CD4-positive, alpha-beta T cell treated with Interleukin-6 at 100 ng/mL for 8 hours (primary cell): ENCODE measurements around the gene KCNH1.

ENCODE experiments used
- DNase-seq: peaks from one replicate; pipeline ENCODE4 v3.0.0-alpha.2; 2020; ENCODE audit warnings: mixed read lengths, low spot score

Gene KCNH1

DNA sequence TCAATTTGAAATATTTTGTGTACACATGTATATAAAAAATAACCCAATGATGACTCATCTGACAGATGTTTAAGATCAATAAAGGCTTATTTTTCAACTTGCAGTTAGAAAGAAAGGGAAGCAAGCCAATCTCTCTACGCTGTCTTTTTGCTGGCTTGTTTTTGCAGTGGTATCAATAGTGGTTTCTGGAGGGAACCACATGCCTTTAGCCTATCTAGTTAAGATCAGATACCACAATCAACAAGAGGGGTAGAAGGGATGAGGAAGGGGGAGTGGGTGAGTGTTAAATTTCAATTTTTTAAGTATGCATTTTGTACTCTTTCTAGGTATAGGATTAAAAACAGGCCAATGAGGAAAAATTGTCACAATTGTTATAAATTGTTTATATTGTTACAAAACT lies 276.2 kb downstream of the KCNH1 start:
- DNase-seq = no peak

DNA sequence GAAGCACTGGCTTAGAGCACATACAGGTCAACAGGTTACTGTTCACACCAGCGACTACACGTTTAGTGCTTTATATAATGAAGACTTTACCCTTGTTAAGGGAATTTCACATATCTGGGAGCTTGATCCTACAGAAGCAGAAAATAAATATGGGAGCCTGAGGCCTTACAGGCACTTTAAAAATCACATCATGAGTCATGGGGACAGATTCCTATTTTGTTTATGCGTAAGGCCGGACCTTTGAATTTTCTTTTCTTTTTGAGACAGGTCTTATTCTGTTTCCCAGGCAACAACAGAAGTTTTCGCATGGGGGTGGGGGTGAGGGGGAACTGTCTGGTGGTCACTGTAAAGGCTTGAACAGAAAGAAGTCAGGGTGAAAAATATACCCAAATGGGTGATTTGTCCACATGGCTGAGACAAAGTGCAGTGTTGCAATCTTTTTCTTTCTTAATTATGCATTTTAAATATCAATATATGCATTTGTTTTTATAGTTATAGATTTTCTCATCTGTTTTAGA lies 276.7 kb downstream of the KCNH1 start:
- no peak for DNase-seq

DNA sequence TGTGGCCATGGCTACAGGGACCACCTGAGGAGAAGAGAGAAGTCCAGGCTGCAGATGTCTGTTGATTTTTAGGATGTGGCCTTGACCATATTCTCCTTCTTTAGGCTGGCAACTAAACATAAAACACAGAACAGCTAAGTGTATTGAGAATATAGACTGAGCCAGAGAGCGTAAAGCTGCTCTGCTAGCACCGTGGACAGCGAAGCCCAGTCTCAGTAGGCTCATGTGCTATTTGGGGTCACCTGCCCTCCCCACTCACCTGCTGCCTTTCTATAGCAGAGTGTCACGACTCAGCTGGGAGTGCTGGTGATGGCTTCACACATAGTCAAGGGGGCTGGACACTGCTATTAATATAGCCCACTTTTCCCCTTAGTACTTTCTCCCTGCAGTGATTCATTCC lies 278.5 kb downstream of the KCNH1 start:
- no peak for DNase-seq

DNA sequence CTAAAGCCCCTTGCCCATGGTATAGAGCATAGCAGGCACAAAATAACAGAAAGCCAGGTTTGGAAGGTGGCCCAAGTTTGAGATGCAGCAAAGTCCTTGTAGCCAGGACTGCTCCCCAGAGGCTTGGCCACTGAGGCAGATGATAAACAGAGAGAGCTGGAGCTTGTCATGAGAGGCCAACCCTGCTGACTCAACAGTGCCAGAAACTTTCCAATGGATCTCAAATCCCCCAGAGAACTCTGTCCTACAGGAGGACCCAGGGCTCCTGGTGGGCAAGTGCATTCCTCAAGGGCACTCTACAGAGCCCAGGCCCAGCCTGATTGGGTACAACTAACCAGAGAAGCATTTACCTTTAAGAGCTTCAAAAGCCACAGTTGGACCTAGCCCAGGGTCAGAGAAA lies 280.7 kb downstream of the KCNH1 start:
- no peak for DNase-seq

DNA sequence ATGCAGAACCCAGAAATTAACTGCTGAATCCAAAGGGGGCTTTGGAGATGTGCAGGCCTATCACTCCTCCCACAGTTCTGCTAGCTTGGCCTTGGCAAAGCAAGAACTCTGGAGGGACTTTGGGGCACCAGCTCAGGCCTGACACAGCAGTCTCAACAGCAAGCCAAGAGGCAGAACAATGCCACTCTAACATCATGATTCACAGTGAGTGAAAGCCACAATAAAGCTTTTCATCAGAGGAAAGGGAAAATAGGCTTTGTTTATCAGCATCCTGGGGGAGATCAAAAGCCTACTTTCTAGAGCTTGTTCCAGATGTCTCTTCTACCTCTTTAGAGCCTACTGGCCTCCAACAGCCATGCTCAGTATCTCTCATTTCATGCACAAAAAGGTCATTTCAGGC lies 283.4 kb downstream of the KCNH1 start:
- no peak for DNase-seq

GRCh38 chr1:210848474-210848873 lies 285.5 kb downstream of the KCNH1 start:
- no peak for DNase-seq

- no peak for DNase-seq
These were observed 291.9 kb downstream of the KCNH1 start for GRCh38 chr1:210841926-210842625.

DNA sequence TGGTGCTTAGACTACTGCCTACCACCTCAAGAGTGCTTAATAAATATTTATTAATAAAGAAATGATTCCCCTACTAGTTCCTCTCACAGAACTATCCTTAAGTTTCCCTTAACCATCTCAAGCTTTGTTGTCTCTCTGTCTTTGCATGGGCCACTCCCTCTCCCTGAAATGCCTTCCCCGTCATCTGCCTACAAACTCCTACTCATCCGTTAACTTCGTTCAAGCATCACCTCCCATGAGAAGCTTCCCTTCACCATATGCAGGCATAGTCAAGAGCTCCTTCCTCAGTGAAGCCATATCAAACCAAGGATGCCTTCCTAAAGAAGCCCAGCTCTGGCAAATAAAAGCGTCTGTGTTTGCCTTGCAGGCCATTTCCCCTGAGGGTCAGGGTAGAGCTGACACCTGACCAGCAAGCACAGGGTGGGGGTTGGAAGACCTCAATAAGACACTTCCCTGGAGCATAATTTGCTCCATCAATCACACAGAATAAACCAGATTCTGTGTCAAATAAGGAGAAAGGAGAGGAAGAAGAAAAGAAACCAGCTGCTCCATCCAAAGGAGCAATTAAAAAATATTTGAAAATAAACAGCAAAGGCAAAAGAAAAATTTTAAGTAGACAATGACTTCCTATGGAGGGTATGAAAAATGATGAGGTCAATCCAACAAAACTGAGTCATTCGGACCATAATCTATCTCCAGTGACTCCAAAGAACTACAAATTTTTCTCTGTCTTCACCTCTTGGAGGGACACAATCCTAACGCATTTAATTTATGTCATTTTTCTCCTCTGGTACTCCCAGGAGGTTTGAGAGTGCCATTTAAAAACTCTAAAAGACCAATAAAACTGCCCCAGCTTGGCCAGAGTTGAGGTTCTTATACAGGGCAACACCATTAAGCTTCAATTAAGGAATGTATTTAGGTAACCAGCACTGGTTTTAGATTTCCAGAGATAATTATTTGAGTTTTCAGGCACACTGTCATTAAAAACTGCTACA lies 303.6 kb downstream of the KCNH1 start:
- DNase-seq = no peak

DNA sequence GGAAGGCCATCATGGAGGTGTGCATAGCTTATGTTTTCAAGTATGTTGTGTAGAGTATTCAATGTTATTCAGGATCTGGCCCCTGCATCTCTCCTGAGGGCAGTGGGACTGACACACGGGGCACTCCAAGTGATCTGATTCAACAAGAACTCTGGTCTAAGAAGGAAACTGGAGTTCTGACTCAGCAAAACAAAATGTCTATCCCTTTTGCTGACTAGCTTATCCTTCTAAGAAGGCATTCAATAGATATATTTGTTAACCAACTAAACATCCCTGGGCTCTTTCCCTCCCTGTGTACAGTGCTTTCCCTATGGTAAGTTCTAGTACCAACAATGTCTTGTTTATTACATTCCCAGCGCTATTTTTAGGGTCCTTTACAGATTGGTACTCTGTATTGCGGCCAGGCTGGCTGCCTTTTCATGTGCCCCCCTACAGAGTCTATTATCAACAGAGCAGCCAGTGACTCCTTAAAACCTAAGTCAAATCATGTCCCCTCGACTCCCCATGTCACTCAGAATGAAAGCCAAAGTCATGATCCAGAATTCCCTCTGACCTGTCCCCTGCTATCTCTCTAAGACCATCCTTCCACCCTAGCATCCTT lies 304.9 kb downstream of the KCNH1 start:
- DNase-seq = no peak

- no peak for DNase-seq
These were observed 306.5 kb downstream of the KCNH1 start for GRCh38 chr1:210827481-210827880.

GRCh38 chr1:210826686-210827085 lies 307.3 kb downstream of the KCNH1 start:
- DNase-seq = no peak

GRCh38 chr1:210822932-210823331 lies 311.0 kb downstream of the KCNH1 start:
- no peak for DNase-seq

- no peak for DNase-seq
These were observed 311.7 kb downstream of the KCNH1 start for GRCh38 chr1:210822241-210822640.

- DNase-seq = no peak
These were observed 312.3 kb downstream of the KCNH1 start for GRCh38 chr1:210821615-210822014.

DNA sequence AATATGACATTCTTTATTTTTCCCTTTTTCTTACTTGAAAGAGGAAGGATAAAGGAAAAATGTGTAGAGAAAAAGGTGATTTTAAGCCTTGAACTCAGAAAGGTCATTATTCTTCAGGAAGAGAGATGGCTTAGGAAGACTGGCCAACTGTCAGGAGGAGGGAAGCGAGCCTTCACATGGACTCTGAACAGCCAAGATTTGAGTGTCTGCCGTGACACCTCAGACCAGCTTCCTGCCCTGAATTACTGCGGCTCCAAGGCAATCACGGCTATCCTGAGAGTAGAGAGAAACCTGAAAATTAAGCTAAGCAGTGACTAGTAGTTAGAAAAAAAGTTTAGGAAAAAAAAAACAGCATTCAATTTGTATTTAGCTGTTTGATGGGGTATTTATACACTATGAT lies 314.7 kb downstream of the KCNH1 start:
- no peak for DNase-seq

DNA sequence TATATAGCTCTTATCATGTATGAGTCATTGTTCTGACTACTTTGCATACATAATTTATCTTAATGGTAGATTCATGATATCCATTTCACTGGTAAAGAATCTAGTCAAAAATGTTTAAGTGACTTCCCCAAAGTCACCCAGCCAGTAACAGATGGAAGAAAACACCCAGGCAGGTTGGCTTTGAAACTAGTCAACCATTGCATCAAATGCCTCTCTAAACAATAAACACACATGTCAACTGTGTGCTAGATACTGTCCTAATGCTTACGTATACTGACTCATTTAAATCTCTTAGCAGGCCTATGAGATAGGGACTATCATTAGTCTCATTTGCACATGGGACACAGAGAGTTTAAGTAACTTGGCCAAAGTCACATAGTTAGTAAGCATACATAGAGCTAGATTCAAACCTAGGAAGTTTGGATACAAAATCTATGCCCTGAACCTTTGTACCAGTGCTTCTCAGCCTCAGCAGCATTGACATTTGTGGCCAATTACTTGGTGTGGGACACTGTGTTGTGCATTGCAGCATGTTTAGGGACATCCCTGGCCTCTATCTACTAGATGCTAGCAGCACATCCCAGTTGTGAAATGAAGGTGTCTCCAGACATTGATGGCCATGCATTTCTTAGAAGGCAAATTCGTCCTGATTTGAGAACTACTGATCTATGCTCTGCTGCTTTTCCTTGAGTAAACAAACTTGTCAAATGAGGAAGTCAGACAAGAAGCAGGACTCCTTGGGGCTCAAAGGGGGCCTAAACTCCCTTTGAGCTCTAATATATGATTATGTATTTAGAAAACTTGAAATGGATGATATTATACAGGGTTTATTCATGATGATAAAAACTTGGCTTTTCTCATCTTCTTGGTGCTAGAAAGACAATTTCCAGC lies 316.3 kb downstream of the KCNH1 start:
- DNase-seq = no peak

- DNase-seq = no peak
These were observed 318.1 kb downstream of the KCNH1 start for GRCh38 chr1:210815641-210816550.

- DNase-seq = no peak
These were observed 319.4 kb downstream of the KCNH1 start for GRCh38 chr1:210814382-210815123.

- DNase-seq = no peak
These were observed 332.4 kb downstream of the KCNH1 start for GRCh38 chr1:210801501-210801900.

- DNase-seq = no peak
These were observed 333.2 kb downstream of the KCNH1 start for GRCh38 chr1:210800756-210801155.
